ENCODE data around the gene MCF2L2. TPM values are rescaled to one million over a fixed set of nuclear protein-coding genes. Genes with fewer than 3 reads are reported as not detected.
"Not testable (repeated sequence)": the region's sequence is repeated elsewhere in the genome, so short reads cannot be mapped to it uniquely, and the experiment has no call there.

MCF2L2 gene
- total RNA-seq, 4 donors from 2014 or later: 0.13 to 0.49 (median 0.22) TPM; not detected in 1

DNA sequence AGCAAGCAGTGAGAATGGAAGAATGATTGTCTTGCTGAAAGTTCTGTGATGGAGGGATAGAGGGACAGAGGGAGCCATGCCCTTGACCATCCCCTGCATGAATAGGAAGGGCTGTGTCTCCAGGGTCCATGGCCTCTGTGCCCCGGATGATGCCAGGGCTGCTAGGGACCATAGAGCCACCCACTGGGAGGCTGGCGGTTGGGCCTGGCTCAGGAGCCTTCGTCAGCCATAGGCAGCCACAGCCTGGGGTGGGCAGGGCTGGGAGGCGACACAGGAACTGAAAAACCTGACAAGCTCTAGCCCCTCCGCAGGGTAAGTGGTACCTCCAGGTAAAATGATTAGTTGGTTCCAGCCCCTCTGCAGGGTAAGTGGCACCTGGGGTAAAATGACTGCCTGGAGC, 246.8 kb downstream of the MCF2L2 start:
- no peak overlapping the region for H3K4me3 ChIP-seq (replicated peaks in 1 of 3)
- no peak for TF ChIP-seq POLR2A (IDR thresholded peaks at IDR 0.05)
- TF ChIP-seq, protein P1, sequence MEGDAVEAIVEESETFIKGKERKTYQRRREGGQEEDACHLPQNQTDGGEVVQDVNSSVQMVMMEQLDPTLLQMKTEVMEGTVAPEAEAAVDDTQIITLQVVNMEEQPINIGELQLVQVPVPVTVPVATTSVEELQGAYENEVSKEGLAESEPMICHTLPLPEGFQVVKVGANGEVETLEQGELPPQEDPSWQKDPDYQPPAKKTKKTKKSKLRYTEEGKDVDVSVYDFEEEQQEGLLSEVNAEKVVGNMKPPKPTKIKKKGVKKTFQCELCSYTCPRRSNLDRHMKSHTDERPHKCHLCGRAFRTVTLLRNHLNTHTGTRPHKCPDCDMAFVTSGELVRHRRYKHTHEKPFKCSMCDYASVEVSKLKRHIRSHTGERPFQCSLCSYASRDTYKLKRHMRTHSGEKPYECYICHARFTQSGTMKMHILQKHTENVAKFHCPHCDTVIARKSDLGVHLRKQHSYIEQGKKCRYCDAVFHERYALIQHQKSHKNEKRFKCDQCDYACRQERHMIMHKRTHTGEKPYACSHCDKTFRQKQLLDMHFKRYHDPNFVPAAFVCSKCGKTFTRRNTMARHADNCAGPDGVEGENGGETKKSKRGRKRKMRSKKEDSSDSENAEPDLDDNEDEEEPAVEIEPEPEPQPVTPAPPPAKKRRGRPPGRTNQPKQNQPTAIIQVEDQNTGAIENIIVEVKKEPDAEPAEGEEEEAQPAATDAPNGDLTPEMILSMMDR (IDR thresholded peaks at IDR 0.05): no peak
- H3K36me3 ChIP-seq: no peaks in the 10 kb centered on the region
- intact Hi-C loops (cut with DNase I): loop anchor here (5.0 kb wide), 1 partner anchor 59 kb away; no protein-coding TSS in a partner anchor
- WGBS, 2 donors: 91 to 98% methylated on average over 5 of the region's 5 CpGs
- H3K27me3 ChIP-seq: no peaks in the 10 kb centered on the region
- H3K9me3 ChIP-seq: no peaks in the 10 kb centered on the region
- no peak overlapping the region for H3K27ac ChIP-seq
- peaks cover 8 to 12% of the 10 kb centered on the region in 2 donors for H3K4me1 ChIP-seq
- no peak for DNase-seq

DNA sequence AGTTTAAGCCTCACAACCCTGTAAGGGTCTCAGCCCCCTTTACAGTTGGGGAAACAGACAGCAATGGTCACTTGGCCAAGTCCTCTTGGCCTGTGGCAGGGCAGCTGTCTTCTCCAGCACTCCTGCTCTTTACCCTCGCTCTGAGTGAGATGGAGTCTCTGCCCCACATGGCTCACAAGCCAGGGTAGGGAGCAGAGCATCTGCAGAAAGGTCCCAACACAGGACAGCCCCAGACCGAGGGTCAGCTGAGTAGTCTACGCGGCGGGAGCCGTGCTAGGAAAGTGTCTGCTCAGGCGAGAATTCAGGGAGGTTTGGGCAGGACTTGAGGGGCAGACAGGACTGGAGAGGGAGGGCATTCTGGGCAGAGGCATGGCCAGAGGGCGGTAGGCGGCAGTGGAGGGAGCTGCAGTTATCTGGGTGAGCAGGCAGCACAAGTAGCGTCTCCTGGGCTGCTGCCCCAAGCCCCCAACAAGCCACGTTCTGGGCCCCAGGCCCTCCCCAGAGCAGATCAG, 247.6 kb downstream of the MCF2L2 start:
- H3K4me1 ChIP-seq: peaks cover 8 to 12% of the 10 kb centered on the region in 2 donors
- no peak for DNase-seq
- H3K9me3 ChIP-seq: no peaks in the 10 kb centered on the region
- no peak overlapping the region for H3K27ac ChIP-seq
- TF ChIP-seq, protein P1 (IDR thresholded peaks at IDR 0.05): no peak
- TF ChIP-seq POLR2A (IDR thresholded peaks at IDR 0.05): no peak
- no peaks in the 10 kb centered on the region for H3K27me3 ChIP-seq
- H3K4me3 ChIP-seq (replicated peaks in 1 of 3): no peak overlapping the region
- intact Hi-C loops (cut with DNase I): loop anchor here (5.0 kb wide), 1 partner anchor 59 kb away; no protein-coding TSS in a partner anchor
- H3K36me3 ChIP-seq: no peaks in the 10 kb centered on the region
- 68 to 69% methylated on average over 9 to 11 of the region's 11 CpGs for WGBS, 2 donors

DNA sequence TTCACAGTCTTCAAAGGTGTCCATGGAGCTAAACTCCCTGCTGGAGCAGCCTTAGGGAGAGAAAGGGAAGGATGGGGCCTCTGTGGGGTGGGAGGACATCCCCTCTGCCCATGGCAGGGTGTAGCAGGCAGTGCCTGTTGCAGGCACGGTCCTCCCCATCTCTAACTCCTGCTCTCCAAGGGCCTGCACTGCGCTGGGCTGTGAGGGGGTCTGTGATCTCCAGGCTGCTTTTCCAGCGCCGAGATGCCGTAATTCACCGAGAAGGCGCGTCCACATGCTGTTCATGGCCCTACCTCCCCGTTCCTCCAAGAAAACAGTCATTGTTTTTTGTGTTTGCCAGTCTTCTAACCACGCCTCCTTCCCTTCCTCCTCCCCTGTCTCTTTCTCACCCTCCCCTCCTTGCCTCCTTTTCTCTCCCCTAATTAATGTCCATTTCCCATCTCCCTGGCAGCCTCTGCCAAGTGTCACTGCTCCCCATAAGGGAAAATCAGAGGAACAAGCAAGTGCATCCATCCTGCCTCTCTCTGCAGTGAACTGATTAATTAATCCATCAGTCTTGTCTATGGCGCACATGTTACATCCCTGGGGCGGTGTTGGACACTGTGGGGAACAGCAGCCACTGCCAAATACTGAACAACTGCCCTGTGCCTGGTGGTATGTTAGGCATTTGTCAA, 248.2 kb downstream of the MCF2L2 start:
- no peaks in the 10 kb centered on the region for H3K9me3 ChIP-seq
- DNase-seq: no peak
- intact Hi-C loops (cut with DNase I): loop anchor here (5.0 kb wide), 1 partner anchor 58 kb away; no protein-coding TSS in a partner anchor
- 34 to 37% methylated on average over 12 of the region's 12 CpGs for WGBS, 2 donors
- no peak for TF ChIP-seq POLR2A (IDR thresholded peaks at IDR 0.05)
- TF ChIP-seq, protein P1 (IDR thresholded peaks at IDR 0.05): no peak
- H3K4me1 ChIP-seq: peaks cover 8 to 12% of the 10 kb centered on the region in 2 donors
- no peak overlapping the region for H3K4me3 ChIP-seq (replicated peaks in 1 of 3)
- H3K27me3 ChIP-seq: no peaks in the 10 kb centered on the region
- H3K36me3 ChIP-seq: no peaks in the 10 kb centered on the region
- no peak overlapping the region for H3K27ac ChIP-seq

DNA sequence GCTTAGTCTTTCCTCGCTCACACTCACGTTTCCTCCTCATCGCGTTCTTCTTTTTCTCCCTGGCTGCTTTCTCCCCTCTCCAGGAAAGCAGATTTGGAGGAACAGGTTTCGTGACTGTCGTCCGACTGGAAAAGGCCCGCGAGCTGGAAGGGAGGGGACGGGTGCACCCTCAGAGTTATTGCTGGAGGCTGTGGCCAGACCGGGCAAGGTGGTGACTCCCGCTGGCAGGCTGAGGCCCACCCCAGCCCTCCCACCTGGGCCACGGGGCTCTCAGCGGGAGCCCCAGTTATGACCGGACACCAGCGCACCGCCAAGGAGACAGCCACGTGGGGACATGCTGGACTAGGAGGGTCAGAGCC, 248.9 kb downstream of the MCF2L2 start:
- H3K9me3 ChIP-seq; H3K27ac ChIP-seq; H3K27me3 ChIP-seq; H3K36me3 ChIP-seq; DNase-seq; intact Hi-C loops (cut with DNase I): not testable (repeated sequence)
- H3K4me1 ChIP-seq: peaks cover 8 to 12% of the 10 kb centered on the region in 2 donors
- 6 to 19% methylated on average over 16 to 18 of the region's 18 CpGs for WGBS, 2 donors
- peak overlapping the region in 1 of 3 donors; percentile 31 for H3K4me3 ChIP-seq (replicated peaks in 1 of 3)

DNA sequence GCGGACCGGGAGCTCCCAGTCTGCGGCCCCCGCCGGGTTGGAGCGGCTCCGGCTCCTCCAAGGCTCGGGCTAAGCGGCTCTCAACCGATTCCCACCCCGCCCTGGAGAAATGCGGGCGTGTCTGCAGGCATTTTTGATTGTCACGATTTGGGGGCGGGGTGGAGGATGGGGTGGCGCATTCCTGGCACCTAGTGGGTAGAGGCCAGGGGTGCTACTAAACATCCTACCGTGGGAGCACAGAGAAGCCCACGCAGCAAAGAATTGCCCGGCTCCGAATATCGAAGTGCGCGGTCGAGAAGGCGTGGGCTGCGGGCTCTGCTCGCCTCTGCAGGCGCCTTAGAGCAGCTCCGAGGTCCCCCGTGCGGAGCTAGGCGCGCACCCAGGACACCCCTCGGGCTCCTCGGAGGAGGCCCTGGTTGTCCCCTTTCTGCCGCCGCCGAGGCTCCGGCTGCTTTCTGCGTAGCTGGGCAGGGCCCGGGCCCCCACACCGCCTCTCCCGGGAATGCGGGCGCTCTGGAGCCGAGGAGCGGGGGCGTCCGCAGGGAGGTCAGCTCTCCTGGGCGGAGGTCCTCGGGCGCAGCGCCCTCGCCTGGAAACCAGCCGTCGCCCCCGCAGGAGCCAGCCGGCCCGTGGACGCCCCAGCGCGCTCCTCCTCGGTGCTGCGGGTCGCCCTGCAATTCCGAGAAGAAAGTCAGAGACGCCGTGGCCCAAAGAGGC, 249.4 kb downstream of the MCF2L2 start:
- no peak overlapping the region for H3K27ac ChIP-seq
- H3K4me1 ChIP-seq: peaks cover 8 to 12% of the 10 kb centered on the region in 2 donors
- TF ChIP-seq POLR2A (IDR thresholded peaks at IDR 0.05): no peak
- TF ChIP-seq, protein P1 (IDR thresholded peaks at IDR 0.05): peak in 1 of 6 experiments; percentile 25
- intact Hi-C loops (cut with DNase I): no loop called here
- H3K4me3 ChIP-seq (replicated peaks in 1 of 3): peak overlapping the region in 2 of 3 donors; percentile 26 to 31
- no peaks in the 10 kb centered on the region for H3K9me3 ChIP-seq
- no peaks in the 10 kb centered on the region for H3K36me3 ChIP-seq
- no peaks in the 10 kb centered on the region for H3K27me3 ChIP-seq
- 1% methylated on average over 40 to 47 of the region's 68 CpGs for WGBS, 2 donors
- peak; percentile 47 to 48 for DNase-seq

All from thyroid gland (tissue), 4 donors.